Measurements from ENCODE around the gene GDF2. TPM values are rescaled to one million over a fixed set of nuclear protein-coding genes. Genes with fewer than 3 reads are reported as not detected.

Gene GDF2
- total RNA-seq, 1 donor from 2014 or later, result not detected

DNA sequence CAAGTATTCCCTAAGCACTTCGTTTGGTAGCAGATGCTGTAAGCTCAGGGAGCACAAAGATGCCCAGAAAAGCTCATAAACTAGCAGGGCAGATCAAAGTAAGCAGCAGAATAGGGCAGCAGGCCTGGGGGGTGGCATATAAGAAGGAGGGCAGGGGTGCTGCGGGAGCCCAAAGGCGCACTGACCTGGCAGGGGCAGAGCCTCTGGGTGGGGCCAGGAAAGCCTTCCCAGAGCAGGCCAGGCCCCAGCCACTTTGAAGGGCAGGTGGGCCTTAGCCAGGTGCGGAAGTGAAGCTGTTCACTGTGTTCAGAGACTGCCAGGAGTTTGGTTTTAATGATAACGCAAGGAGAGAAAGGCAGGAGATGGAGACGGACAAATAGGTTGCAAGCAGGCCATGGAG, 18.4 kb upstream of the GDF2 start:
- TF ChIP-seq CTCF (IDR thresholded peaks at IDR 0.05), result no peak
- H3K27ac ChIP-seq, result no peak overlapping the region
- no peak overlapping the region for H3K4me3 ChIP-seq
- H3K4me1 ChIP-seq, result no peaks in the 10 kb centered on the region
- H3K27me3 ChIP-seq, result peaks cover 29% of the 10 kb centered on the region
- no peaks in the 10 kb centered on the region for H3K9me3 ChIP-seq
- ATAC-seq (no peak), DNase-seq (no peak)
- intact Hi-C loops (cut with DNase I), result no loop called here
- no peaks in the 10 kb centered on the region for H3K36me3 ChIP-seq

DNA sequence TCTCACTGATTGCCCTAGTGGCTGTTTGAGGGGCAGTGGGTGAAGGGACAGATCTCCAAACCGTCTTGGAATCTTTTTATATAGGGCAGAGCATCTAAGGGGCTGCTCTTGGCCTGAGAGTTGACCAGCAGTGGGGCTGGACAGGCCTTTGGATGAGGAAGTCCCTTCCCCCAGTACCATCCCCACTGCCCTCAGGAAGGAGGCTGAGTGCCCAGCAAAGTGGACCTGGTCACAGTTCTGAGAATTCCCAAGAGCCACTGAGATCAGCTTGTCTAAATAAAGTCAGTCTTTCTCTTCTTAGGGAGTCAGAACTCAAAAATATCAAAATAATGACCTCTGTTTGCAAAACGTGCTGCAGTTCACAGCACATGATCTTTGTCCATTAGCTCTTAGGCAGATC, 16.7 kb upstream of the GDF2 start:
- H3K4me1 ChIP-seq, result no peaks in the 10 kb centered on the region
- intact Hi-C loops (cut with DNase I), result no loop called here

DNA sequence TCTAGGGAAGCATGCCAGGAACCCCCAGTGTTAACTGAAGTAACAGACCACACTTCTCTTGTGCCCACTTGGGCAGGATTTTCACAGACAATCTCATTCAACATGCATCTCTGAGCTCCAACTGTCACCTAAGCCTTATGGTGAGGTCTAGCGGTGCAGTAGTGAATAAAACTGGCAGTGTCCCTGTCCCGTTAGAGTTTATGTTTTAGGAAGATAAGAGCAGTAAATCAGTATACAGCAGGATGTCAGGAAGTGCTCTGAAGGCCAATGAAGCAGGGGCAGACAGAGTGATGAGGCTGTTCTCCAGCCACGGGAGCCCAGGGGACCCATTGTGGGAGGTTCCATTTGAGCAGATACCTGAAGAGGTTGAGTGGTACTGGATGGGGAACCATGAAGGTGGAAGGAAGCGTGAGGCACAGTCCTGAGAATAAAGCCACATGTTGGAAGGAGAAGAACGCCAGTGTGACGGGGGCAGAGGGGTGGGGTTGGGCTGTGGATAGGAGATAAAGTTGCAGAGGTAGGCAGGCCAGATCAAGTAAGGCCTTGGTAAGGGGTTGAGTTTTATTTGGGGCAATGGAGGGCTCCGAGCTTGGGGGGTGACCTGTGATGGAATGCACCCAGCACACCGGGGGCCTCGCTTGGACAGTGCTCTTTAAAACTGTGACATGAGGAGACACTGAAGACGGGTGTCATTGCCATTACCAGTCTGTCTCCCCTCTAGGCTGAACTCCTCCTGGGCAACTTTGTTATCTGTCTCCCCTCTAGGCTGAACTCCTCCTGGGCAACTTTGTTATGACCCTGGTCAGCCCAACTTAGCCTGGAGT, 15.7 kb upstream of the GDF2 start:
- intact Hi-C loops (cut with DNase I), result no loop called here
- ATAC-seq, result no peak
- H3K27me3 ChIP-seq, result peaks cover 8% of the 10 kb centered on the region
- H3K4me1 ChIP-seq, result peaks cover 6% of the 10 kb centered on the region
- no peaks in the 10 kb centered on the region for H3K36me3 ChIP-seq
- TF ChIP-seq CTCF (IDR thresholded peaks at IDR 0.05), result no peak
- no peak for DNase-seq
- no peak overlapping the region for H3K27ac ChIP-seq
- H3K9me3 ChIP-seq, result no peaks in the 10 kb centered on the region
- no peak overlapping the region for H3K4me3 ChIP-seq

More for the DNA sequence above, 16.7 kb upstream of the GDF2 start:
- no peak overlapping the region for H3K4me3 ChIP-seq
- no peak for DNase-seq
- H3K27me3 ChIP-seq, result peaks cover 17% of the 10 kb centered on the region
- no peak for ATAC-seq
- H3K27ac ChIP-seq, result no peak overlapping the region
- no peaks in the 10 kb centered on the region for H3K9me3 ChIP-seq
- no peaks in the 10 kb centered on the region for H3K36me3 ChIP-seq
- TF ChIP-seq CTCF (IDR thresholded peaks at IDR 0.05), result no peak

DNA sequence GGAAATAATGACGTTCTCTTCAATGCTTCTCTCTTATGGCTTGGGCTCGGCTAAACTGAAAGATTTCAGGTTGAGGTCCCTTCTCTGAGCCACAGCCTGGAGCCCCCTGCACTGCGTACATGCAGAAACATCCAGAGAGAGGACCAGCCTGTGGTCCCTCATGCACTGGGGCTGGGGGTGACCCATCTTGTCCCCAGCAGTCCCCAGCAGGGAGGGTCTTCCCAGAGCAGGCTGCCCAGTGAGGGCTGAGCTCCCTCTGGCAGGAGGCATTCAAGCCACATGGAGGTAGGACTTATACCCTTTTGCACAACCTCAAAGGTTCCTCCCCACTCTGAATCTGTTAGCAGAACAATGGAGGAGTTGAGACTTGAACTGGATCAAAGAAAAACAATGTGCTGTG, 14.9 kb upstream of the GDF2 start:
- H3K27ac ChIP-seq, result no peak overlapping the region
- TF ChIP-seq CTCF (IDR thresholded peaks at IDR 0.05), result no peak
- no peaks in the 10 kb centered on the region for H3K36me3 ChIP-seq
- H3K9me3 ChIP-seq, result no peaks in the 10 kb centered on the region
- intact Hi-C loops (cut with DNase I), result no loop called here
- DNase-seq, result no peak
- H3K27me3 ChIP-seq, result peaks cover 6% of the 10 kb centered on the region
- no peak for ATAC-seq
- no peak overlapping the region for H3K4me3 ChIP-seq
- peaks cover 7% of the 10 kb centered on the region for H3K4me1 ChIP-seq

DNA sequence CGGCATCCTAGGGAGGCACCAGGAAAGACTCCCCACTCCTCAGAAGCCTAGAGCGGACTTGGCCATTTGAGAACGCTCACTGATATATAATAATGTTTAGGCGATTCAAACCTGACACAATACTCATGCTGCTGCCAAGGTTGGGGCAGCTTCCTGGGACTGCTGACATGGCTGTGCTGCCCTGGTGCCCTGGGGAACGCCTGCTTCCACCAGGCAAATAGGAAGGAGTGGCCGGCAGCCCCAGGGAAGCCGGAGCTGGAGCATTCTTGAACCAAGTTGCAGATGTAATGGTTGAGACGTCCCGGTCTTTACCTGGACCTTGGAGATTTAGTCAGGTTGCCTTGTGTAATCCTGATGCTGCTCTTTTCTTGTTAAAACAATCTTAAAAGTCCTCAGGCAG, 13.5 kb upstream of the GDF2 start:
- ATAC-seq, result no peak

More for the DNA sequence above, 13.5 kb upstream of the GDF2 start:
- Histone ChIP-seq H3K4me1 (peaks cover 7% of the 10 kb centered on the region), H3K27ac (no peak overlapping the region), H3K4me3 (no peak overlapping the region), H3K9me3 (no peaks in the 10 kb centered on the region), H3K27me3 (peaks cover 6% of the 10 kb centered on the region), H3K36me3 (no peaks in the 10 kb centered on the region)
- intact Hi-C loops (cut with DNase I), result no loop called here
- no peak for TF ChIP-seq CTCF (IDR thresholded peaks at IDR 0.05)
- DNase-seq, result no peak

All from upper lobe of right lung (tissue), 1 donor.